ENCODE measurements around the gene POGLUT2. TPM values are rescaled to one million over a fixed set of nuclear protein-coding genes. Genes with fewer than 3 reads are reported as not detected.

POGLUT2 gene
- total RNA-seq, 1 experiment from 2014 or later, result 5.8 TPM

- in situ Hi-C loops (cut with HindIII; ENCODE audit: low pct_unique_long_range_greater_than_20kb, low sequenced_read_pairs) (no loop called here), intact Hi-C loops (cut with micrococcal nuclease; ENCODE audit: unreplicated experiment) (no loop called here)
- POLR2A ChIA-PET, result no interaction called here
- BruUV-seq (replicated peaks), result no TSS peak
- Histone ChIP-seq H3K4me3 (ENCODE audit: low read depth in 2 of 2, low read length in 2 of 2) (no peak overlapping the region), H3K9me3 (ENCODE audit: control insufficient read depth, insufficient read depth, low read depth, low read length) (no peaks in the 10 kb centered on the region), H3K27ac (ENCODE audit: low read length) (no peak overlapping the region), H3K36me3 (ENCODE audit: control insufficient read depth, insufficient read depth, low read length) (no peaks in the 10 kb centered on the region), H3K27me3 (ENCODE audit: control insufficient read depth, insufficient read depth, low read length) (no peaks in the 10 kb centered on the region), H3K4me1 (ENCODE audit: control insufficient read depth, insufficient read depth, low read length) (0 out of 2 replicates have a peak, but pooled peaks cover 2% of the 10 kb centered on the region)
- ATAC-seq, result no peak
- no peak for DNase-seq (ENCODE audit: low read depth, low spot score)
- CTCF ChIA-PET, result no interaction called here
- TF ChIP-seq POLR2AphosphoS5 (IDR thresholded peaks at IDR 0.05; ENCODE audit: low read depth, low read length) (no peak), SIN3A (IDR thresholded peaks at IDR 0.05; ENCODE audit: borderline replicate concordance, insufficient read depth, low read depth, low read length) (no peak)
These were observed 16.0 kb upstream of the POGLUT2 start for GRCh38 chr13:102814793-102815192.

- Histone ChIP-seq H3K4me3 (ENCODE audit: low read depth in 2 of 2, low read length in 2 of 2) (no peak overlapping the region), H3K27ac (ENCODE audit: low read length) (no peak overlapping the region), H3K4me1 (ENCODE audit: control insufficient read depth, insufficient read depth, low read length) (0 out of 2 replicates have a peak, but pooled peaks cover 2% of the 10 kb centered on the region), H3K27me3 (ENCODE audit: control insufficient read depth, insufficient read depth, low read length) (no peaks in the 10 kb centered on the region), H3K36me3 (ENCODE audit: control insufficient read depth, insufficient read depth, low read length) (no peaks in the 10 kb centered on the region), H3K9me3 (ENCODE audit: control insufficient read depth, insufficient read depth, low read depth, low read length) (no peaks in the 10 kb centered on the region)
- in situ Hi-C loops (cut with HindIII; ENCODE audit: low pct_unique_long_range_greater_than_20kb, low sequenced_read_pairs) (no loop called here), intact Hi-C loops (cut with micrococcal nuclease; ENCODE audit: unreplicated experiment) (no loop called here)
- no peak for TF ChIP-seq TCF7L2 (IDR thresholded peaks at IDR 0.05; ENCODE audit: low read depth, low read length)
- TF ChIP-seq CTCF (IDR thresholded peaks at IDR 0.05), result no peak
- TF ChIP-seq POLR2AphosphoS5 (IDR thresholded peaks at IDR 0.05; ENCODE audit: low read depth, low read length), result no peak
- no peak for TF ChIP-seq REST (IDR thresholded peaks at IDR 0.05; ENCODE audit: insufficient read depth in 1 of 2, low read depth in 2 of 2, low read length in 1 of 2)
- no peak for TF ChIP-seq SIN3A (IDR thresholded peaks at IDR 0.05; ENCODE audit: borderline replicate concordance, insufficient read depth, low read depth, low read length)
- BruUV-seq (replicated peaks), result no TSS peak
- ChIA-PET CTCF (no interaction called here), POLR2A (no interaction called here)
- DNase-seq (ENCODE audit: low read depth, low spot score), result no peak
- no peak for ATAC-seq
These were observed 15.3 kb upstream of the POGLUT2 start for GRCh38 chr13:102814025-102814607.

DNA sequence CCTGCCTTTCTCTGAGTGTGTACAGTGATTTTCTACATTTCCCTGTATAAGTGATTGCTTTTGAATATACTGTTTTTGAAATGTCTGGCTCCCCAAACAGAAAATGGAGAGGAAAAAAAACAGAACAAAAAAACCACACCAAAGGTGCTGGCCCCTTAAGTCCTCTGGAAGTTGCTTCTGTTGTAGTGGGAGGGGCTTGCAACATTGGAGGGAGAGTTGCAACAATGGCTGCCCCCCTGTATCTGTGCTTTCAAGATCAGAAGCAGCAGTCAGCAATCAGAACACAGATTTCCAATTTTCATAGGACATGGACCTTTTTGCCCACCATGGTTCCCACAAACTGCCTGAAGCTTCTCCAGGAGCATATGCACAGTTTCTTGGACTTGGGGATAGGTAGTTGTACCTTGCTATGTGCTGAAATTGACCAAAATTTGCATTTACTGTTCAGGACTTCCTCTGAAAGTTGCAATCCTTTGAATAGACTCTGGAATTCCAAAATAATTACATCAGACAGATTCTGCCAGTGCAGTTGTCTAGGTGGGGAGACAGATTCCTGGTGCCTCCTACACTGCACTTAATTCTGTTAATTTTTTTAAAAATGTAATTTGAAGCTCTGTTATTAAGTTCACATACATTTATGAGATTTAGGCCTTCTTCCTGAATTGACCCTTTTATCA is 14.0 kb upstream of the POGLUT2 start:
- TF ChIP-seq TCF7L2 (IDR thresholded peaks at IDR 0.05; ENCODE audit: low read depth, low read length), result no peak
- TF ChIP-seq CTCF (IDR thresholded peaks at IDR 0.05), result no peak
- TF ChIP-seq POLR2AphosphoS5 (IDR thresholded peaks at IDR 0.05; ENCODE audit: low read depth, low read length), result no peak
- no peak for TF ChIP-seq REST (IDR thresholded peaks at IDR 0.05; ENCODE audit: insufficient read depth in 1 of 2, low read depth in 2 of 2, low read length in 1 of 2)
- TF ChIP-seq SIN3A (IDR thresholded peaks at IDR 0.05; ENCODE audit: borderline replicate concordance, insufficient read depth, low read depth, low read length), result no peak
- H3K36me3 ChIP-seq (ENCODE audit: control insufficient read depth, insufficient read depth, low read length), result no peaks in the 10 kb centered on the region
- CTCF ChIA-PET, result no interaction called here

More for the DNA sequence above, 14.0 kb upstream of the POGLUT2 start:
- in situ Hi-C loops (cut with HindIII; ENCODE audit: low pct_unique_long_range_greater_than_20kb, low sequenced_read_pairs) (no loop called here), intact Hi-C loops (cut with micrococcal nuclease; ENCODE audit: unreplicated experiment) (no loop called here)
- no peak for ATAC-seq
- no TSS peak for BruUV-seq (replicated peaks)
- DNase-seq (ENCODE audit: low read depth, low spot score), result no peak
- no peaks in the 10 kb centered on the region for H3K9me3 ChIP-seq (ENCODE audit: control insufficient read depth, insufficient read depth, low read depth, low read length)
- 0 out of 2 replicates have a peak, but pooled peaks cover 2% of the 10 kb centered on the region for H3K4me1 ChIP-seq (ENCODE audit: control insufficient read depth, insufficient read depth, low read length)
- POLR2A ChIA-PET, result no interaction called here
- no peak overlapping the region for H3K27ac ChIP-seq (ENCODE audit: low read length)
- H3K27me3 ChIP-seq (ENCODE audit: control insufficient read depth, insufficient read depth, low read length), result no peaks in the 10 kb centered on the region
- no peak overlapping the region for H3K4me3 ChIP-seq (ENCODE audit: low read depth in 2 of 2, low read length in 2 of 2)
